CD14-positive monocyte (primary cell): ENCODE results near the gene LYRM2. TPM values are rescaled to one million over a fixed set of nuclear protein-coding genes. Genes with fewer than 3 reads are reported as not detected.

ENCODE experiments used
- DNase-seq, 3 donors: peaks; one replicate each; pipeline ENCODE4 v3.0.0-alpha.2; 2011 to 2022
- H2AFZ ChIP-seq: 2 replicates; pipeline ENCODE4 v1.6.0; 2012; ENCODE audit warnings: mild to moderate bottlenecking, low read depth, low read length, inconsistent platforms; ENCODE audit not compliant: insufficient read depth, poor library complexity, severe bottlenecking
- H3K27ac ChIP-seq, 2 donors: 1 replicate in 1 of 2; 2 replicates in 1 of 2; pipeline ENCODE4 v1.5.1; 2012 to 2013; ENCODE audit warnings: low read length in 2 of 2, control low read depth in 1 of 2, inconsistent platforms in 1 of 2, low read depth in 1 of 2, mild to moderate bottlenecking in 1 of 2
- H3K27me3 ChIP-seq, 2 donors: one replicate each; pipeline versions ENCODE4 v1.6.0 to v1.6.1; 2011 to 2013; ENCODE audit warnings: low read length in 2 of 2; ENCODE audit not compliant: control insufficient read depth in 2 of 2, insufficient read depth in 2 of 2
- H3K36me3 ChIP-seq, 2 donors: replicated peaks in 1 of 2; 1 replicate in 1 of 2; 2 replicates in 1 of 2; pipeline versions ENCODE4 v1.5.1 to v1.6.1; 2012 to 2013; ENCODE audit warnings: low read length in 2 of 2, control low read depth in 1 of 2, inconsistent platforms in 1 of 2, mild to moderate bottlenecking in 1 of 2; ENCODE audit not compliant: insufficient read depth in 2 of 2, control insufficient read depth in 1 of 2
- H3K4me1 ChIP-seq, 2 donors: 1 replicate in 1 of 2; 2 replicates in 1 of 2; pipeline versions ENCODE4 v1.5.1 to v1.6.1; 2012 to 2013; ENCODE audit warnings: low read length in 2 of 2, control low read depth in 1 of 2, inconsistent platforms in 1 of 2, mild to moderate bottlenecking in 1 of 2, moderate library complexity in 1 of 2; ENCODE audit not compliant: insufficient read depth in 2 of 2, control insufficient read depth in 1 of 2
- H3K4me2 ChIP-seq: replicated peaks from 2 replicates; pipeline ENCODE3; 2012; ENCODE audit warnings: low read length, moderate library complexity, mild to moderate bottlenecking; ENCODE audit not compliant: poor library complexity, severe bottlenecking; ENCODE audit errors: extremely low read depth
- H3K4me3 ChIP-seq, 3 experiments: fragments of 200-600 bp in 1 of 3; sonication (generic) in 1 of 3; replicated peaks in 1 of 3; 1 replicate in 2 of 3; 2 replicates in 1 of 3; pipeline ENCODE4 v1.5.1; 2011 to 2013; ENCODE audit warnings: low read length in 3 of 3, mild to moderate bottlenecking in 3 of 3, control low read depth in 2 of 3, low read depth in 2 of 3, inconsistent platforms in 1 of 3, moderate library complexity in 1 of 3
- H3K79me2 ChIP-seq: 2 replicates; pipeline ENCODE4 v1.6.0; 2012; ENCODE audit warnings: mild to moderate bottlenecking, control low read depth, inconsistent platforms, low read length, moderate library complexity; ENCODE audit not compliant: insufficient read depth
- H3K9ac ChIP-seq: 2 replicates; pipeline ENCODE4 v1.6.0; 2017; ENCODE audit warnings: low read length, mild to moderate bottlenecking; ENCODE audit not compliant: insufficient read depth, poor library complexity, severe bottlenecking
- H3K9me3 ChIP-seq, 2 donors: replicated peaks in 1 of 2; 1 replicate in 1 of 2; 2 replicates in 1 of 2; pipeline versions ENCODE4 v1.5.1 to v1.6.1; 2012 to 2013; ENCODE audit warnings: low read length in 2 of 2, control low read depth in 1 of 2; ENCODE audit not compliant: control insufficient read depth in 1 of 2, insufficient read depth in 1 of 2
- H4K20me1 ChIP-seq: 2 replicates; pipeline ENCODE4 v1.6.0; 2012; ENCODE audit warnings: mild to moderate bottlenecking, low read length, control low read depth, moderate library complexity; ENCODE audit not compliant: insufficient read depth
- H3K27ac Mint-ChIP-seq, 7 donors: one replicate each; pipeline ENCODE4 v1.8.0; 2020; ENCODE audit warnings: mild to moderate bottlenecking in 7 of 7, mixed read lengths in 7 of 7, moderate library complexity in 6 of 7, inconsistent platforms in 2 of 7
- H3K27me3 Mint-ChIP-seq, 3 donors: one replicate each; pipeline ENCODE4 v1.8.0; 2021 to 2022; ENCODE audit warnings: low read depth in 3 of 3, mild to moderate bottlenecking in 3 of 3, mixed read lengths in 3 of 3, moderate library complexity in 3 of 3, inconsistent platforms in 1 of 3
- H3K36me3 Mint-ChIP-seq, 2 donors: one replicate each; pipeline ENCODE4 v1.8.0; 2020; ENCODE audit warnings: mixed read lengths in 2 of 2, inconsistent platforms in 1 of 2, mild to moderate bottlenecking in 1 of 2
- H3K4me1 Mint-ChIP-seq: one replicate; pipeline ENCODE4 v1.8.0; 2020; ENCODE audit warnings: mild to moderate bottlenecking, mixed read lengths
- H3K4me3 Mint-ChIP-seq, 2 donors: one replicate each; pipeline ENCODE4 v1.8.0; 2020; ENCODE audit warnings: mild to moderate bottlenecking in 2 of 2, mixed read lengths in 2 of 2, moderate library complexity in 1 of 2
- H3K9me3 Mint-ChIP-seq, 7 donors: one replicate each; pipeline ENCODE4 v1.8.0; 2020 to 2022; ENCODE audit warnings: mixed read lengths in 7 of 7, mild to moderate bottlenecking in 6 of 7, moderate library complexity in 6 of 7, inconsistent platforms in 2 of 7
- CTCF ChIP-seq: fragments of 200-600 bp; IDR thresholded peaks from one replicate; pipeline ENCODE4 v1.8.0; 2022; ENCODE audit warnings: antibody characterized with exemption, mild to moderate bottlenecking
- WGBS: methylation state at CpG from one replicate; pipeline ENCODE4 v1.1.5; 2013; ENCODE audit warnings: missing lambda C conversion rate; ENCODE audit not compliant: insufficient coverage; 5-methylcytosine and 5-hydroxymethylcytosine counted together
- intact Hi-C, 2 donors: fragments of 100-400 bp; cut with micrococcal nuclease; formaldehyde crosslinking; loops; one replicate each; pipeline versions ENCODE4 v1.15.0 to v1.15.1; 2023
- polyA plus RNA-seq, 3 donors: library from polyadenylated mRNA; depleted of rRNA in 1 of 3; unstranded in 2 of 3; stranded (reverse) in 1 of 3; fragments of 300-500 nt in 2 of 3; fragments of >200 nt in 1 of 3; fragmentation: Illumina TruSeq in 2 of 3; gene quantifications; 1 replicate in 2 of 3; 2 replicates in 1 of 3; pipeline ENCODE4 v1.2.3, GENCODE V29; 2012 to 2021

LYRM2 gene
- polyA plus RNA-seq, 3 donors, result 13.2 to 64.0 (median 58.1) TPM

GRCh38 chr6:89564752-89565427, 73.7 kb downstream of the LYRM2 start:
- 83% methylated on average over 6 of the region's 8 CpGs for WGBS

GRCh38 chr6:89563866-89564265, 74.7 kb downstream of the LYRM2 start:
- WGBS, result 100% methylated on average over 1 of the region's 1 CpG
- Histone ChIP-seq H3K4me2 (no peak overlapping the region), H2AFZ (no peak overlapping the region), H3K36me3 (no peaks in the 10 kb centered on the region), H3K9ac (no peak overlapping the region), H3K4me1 (no peaks in the 10 kb centered on the region), H3K9me3 (no peaks in the 10 kb centered on the region), H3K4me3 (no peak overlapping the region), H3K27me3 (no peaks in the 10 kb centered on the region), H3K27ac (no peak overlapping the region), H3K79me2 (no peaks in the 10 kb centered on the region), H4K20me1 (no peaks in the 10 kb centered on the region)
- H3K27ac Mint-ChIP-seq, result no peak overlapping the region
- no peak for DNase-seq
- peaks cover 0 to 3% (median 0%) of the 10 kb centered on the region in 3 donors for H3K27me3 Mint-ChIP-seq
- intact Hi-C loops, result no loop called here
- H3K4me3 Mint-ChIP-seq, result no peak overlapping the region
- peaks cover 0 to 1% (median 0%) of the 10 kb centered on the region in 7 donors for H3K9me3 Mint-ChIP-seq
- TF ChIP-seq CTCF, result no peak
- no peaks in the 10 kb centered on the region for H3K36me3 Mint-ChIP-seq
- peaks cover 3% of the 10 kb centered on the region for H3K4me1 Mint-ChIP-seq

More at GRCh38 chr6:89564752-89565427, 73.7 kb downstream of the LYRM2 start:
- no peak for TF ChIP-seq CTCF
- H3K4me2 ChIP-seq, result no peak overlapping the region
- no peak overlapping the region for H3K27ac Mint-ChIP-seq
- no peaks in the 10 kb centered on the region for H3K36me3 ChIP-seq
- no peaks in the 10 kb centered on the region for H4K20me1 ChIP-seq
- H3K27ac ChIP-seq, result no peak overlapping the region
- no peak overlapping the region for H3K9ac ChIP-seq
- peaks cover 0 to 1% (median 0%) of the 10 kb centered on the region in 7 donors for H3K9me3 Mint-ChIP-seq
- no peaks in the 10 kb centered on the region for H3K27me3 ChIP-seq
- intact Hi-C loops, result no loop called here
- no peak for DNase-seq
- no peaks in the 10 kb centered on the region for H3K4me1 ChIP-seq
- no peaks in the 10 kb centered on the region for H3K36me3 Mint-ChIP-seq
- H3K4me1 Mint-ChIP-seq, result peaks cover 3% of the 10 kb centered on the region
- no peaks in the 10 kb centered on the region for H3K9me3 ChIP-seq
- peaks cover 0 to 1% (median 0%) of the 10 kb centered on the region in 3 donors for H3K27me3 Mint-ChIP-seq
- no peaks in the 10 kb centered on the region for H3K79me2 ChIP-seq
- H3K4me3 Mint-ChIP-seq, result no peak overlapping the region
- H3K4me3 ChIP-seq, result no peak overlapping the region
- no peak overlapping the region for H2AFZ ChIP-seq
